ENCODE results near the gene NDST3. TPM values are rescaled to one million over a fixed set of nuclear protein-coding genes. Genes with fewer than 3 reads are reported as not detected.

Gene NDST3
- total RNA-seq, 3 donors from 2014 or later, result 0.29 TPM; not detected in 2

DNA sequence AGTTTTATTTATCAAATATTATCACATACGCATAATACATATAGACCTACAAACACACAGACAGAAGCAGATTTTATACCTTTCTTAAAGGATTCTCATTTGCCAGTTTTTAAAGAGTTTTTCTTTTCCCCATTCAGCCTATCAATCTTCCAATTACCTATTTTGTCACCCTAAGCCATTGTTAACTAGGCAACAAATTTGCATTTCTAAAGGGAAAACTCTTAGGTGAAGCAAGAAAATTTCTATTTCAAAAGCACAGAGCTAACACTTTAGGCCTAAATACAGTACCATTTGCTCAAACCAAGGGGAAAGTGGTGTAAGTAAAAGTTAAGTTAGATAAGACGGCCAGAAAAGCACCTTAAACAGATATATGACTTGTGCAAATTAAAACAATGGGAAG is 156.6 kb downstream of the NDST3 start:
- Histone ChIP-seq H3K4me1 (no peaks in the 10 kb centered on the region), H3K4me3 (no peak overlapping the region), H3K36me3 (no peaks in the 10 kb centered on the region), H3K27ac (no peak overlapping the region), H3K27me3 (no peaks in the 10 kb centered on the region), H3K9me3 (peaks cover 0 to 8% of the 10 kb centered on the region in 2 donors)
- TF ChIP-seq, protein P1, sequence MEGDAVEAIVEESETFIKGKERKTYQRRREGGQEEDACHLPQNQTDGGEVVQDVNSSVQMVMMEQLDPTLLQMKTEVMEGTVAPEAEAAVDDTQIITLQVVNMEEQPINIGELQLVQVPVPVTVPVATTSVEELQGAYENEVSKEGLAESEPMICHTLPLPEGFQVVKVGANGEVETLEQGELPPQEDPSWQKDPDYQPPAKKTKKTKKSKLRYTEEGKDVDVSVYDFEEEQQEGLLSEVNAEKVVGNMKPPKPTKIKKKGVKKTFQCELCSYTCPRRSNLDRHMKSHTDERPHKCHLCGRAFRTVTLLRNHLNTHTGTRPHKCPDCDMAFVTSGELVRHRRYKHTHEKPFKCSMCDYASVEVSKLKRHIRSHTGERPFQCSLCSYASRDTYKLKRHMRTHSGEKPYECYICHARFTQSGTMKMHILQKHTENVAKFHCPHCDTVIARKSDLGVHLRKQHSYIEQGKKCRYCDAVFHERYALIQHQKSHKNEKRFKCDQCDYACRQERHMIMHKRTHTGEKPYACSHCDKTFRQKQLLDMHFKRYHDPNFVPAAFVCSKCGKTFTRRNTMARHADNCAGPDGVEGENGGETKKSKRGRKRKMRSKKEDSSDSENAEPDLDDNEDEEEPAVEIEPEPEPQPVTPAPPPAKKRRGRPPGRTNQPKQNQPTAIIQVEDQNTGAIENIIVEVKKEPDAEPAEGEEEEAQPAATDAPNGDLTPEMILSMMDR (IDR thresholded peaks at IDR 0.05), result no peak
- TF ChIP-seq POLR2AphosphoS5 (IDR thresholded peaks at IDR 0.05), result no peak
- no peak for TF ChIP-seq POLR2A (IDR thresholded peaks at IDR 0.05)
- DNase-seq (ENCODE audit: low spot score in 2 of 2), result no peak
- intact Hi-C loops (cut with DNase I; ENCODE audit: low total_unique reads), result no loop called here

DNA sequence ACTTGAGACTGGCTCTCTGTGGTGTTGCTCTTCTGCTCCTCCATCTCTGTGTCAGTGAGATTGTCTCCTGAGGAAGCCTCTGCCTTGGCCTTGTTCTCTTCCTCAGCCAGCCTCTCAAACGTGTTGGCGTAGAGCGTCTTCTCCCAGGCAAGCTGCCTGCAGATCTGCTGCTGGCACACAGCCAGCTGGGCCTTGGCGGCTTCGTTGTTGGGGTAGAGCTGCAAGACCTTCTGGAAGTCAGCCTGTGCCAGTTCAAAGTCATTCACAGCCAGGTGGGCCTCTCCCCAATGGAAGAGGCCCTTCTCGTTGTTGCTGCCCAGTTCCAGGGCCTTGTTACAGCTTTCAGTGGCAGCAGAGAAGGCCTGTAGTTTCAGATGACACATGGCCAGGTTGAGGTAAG is 159.1 kb downstream of the NDST3 start:
- no peaks in the 10 kb centered on the region for H3K27me3 ChIP-seq
- intact Hi-C loops (cut with DNase I; ENCODE audit: low total_unique reads), result no loop called here
- H3K4me3 ChIP-seq, result no peak overlapping the region
- TF ChIP-seq POLR2AphosphoS5 (IDR thresholded peaks at IDR 0.05), result no peak
- TF ChIP-seq, protein P1 (IDR thresholded peaks at IDR 0.05), result no peak
- TF ChIP-seq POLR2A (IDR thresholded peaks at IDR 0.05), result no peak
- H3K36me3 ChIP-seq, result no peaks in the 10 kb centered on the region
- no peaks in the 10 kb centered on the region for H3K4me1 ChIP-seq
- H3K9me3 ChIP-seq, result peaks cover 0 to 8% of the 10 kb centered on the region in 2 donors
- DNase-seq (ENCODE audit: low spot score in 2 of 2), result no peak
- no peak overlapping the region for H3K27ac ChIP-seq

DNA sequence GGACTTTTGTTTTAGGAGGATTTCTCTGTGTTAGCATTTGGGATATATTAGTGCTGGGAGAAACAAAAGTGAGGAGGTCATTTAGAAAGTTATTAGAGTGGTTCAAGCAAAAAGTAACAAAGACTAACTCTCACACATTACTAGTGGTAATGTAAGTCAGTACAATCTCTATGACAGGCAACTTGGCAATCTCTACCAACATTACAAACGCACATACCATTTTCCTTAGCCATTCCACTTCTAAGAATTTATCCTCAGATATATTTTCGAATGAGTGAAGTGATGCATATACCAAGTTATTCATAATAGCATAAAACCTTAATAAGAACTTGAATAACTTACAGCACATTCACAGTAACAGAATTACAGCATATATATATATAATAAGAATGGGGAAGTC is 172.3 kb downstream of the NDST3 start:
- Histone ChIP-seq H3K9me3 (peaks cover 0 to 19% of the 10 kb centered on the region in 2 donors), H3K27ac (no peak overlapping the region), H3K4me1 (no peaks in the 10 kb centered on the region), H3K4me3 (no peak overlapping the region), H3K27me3 (no peaks in the 10 kb centered on the region), H3K36me3 (no peaks in the 10 kb centered on the region)
- intact Hi-C loops (cut with DNase I; ENCODE audit: low total_unique reads), result no loop called here
- TF ChIP-seq, protein P1 (IDR thresholded peaks at IDR 0.05), result no peak
- TF ChIP-seq POLR2A (IDR thresholded peaks at IDR 0.05), result no peak
- no peak for TF ChIP-seq POLR2AphosphoS5 (IDR thresholded peaks at IDR 0.05)
- no peak for DNase-seq (ENCODE audit: low spot score in 2 of 2)

DNA sequence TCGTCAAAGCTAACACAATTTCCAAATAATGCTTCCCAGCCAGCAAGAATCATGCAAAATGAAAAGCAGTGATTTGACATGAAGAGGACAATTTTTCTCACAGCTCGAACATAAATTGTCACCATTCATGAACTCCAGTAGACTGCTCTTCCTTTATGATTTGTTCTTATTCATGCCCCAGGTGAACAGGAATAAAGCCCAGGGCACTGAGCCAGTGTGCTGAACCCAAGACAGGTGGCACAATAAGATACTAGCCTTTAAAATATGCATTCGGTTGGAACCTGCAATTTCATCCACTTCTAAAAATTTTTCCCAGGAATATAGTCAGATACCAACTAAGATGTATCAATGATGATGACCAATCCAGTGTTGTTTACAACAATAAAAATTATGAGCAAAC is 178.8 kb downstream of the NDST3 start:
- Histone ChIP-seq H3K36me3 (no peaks in the 10 kb centered on the region), H3K27me3 (no peaks in the 10 kb centered on the region), H3K27ac (no peak overlapping the region), H3K4me1 (no peaks in the 10 kb centered on the region), H3K9me3 (no peaks in the 10 kb centered on the region), H3K4me3 (no peak overlapping the region)
- TF ChIP-seq POLR2A (IDR thresholded peaks at IDR 0.05) (no peak), POLR2AphosphoS5 (IDR thresholded peaks at IDR 0.05) (no peak)
- TF ChIP-seq, protein P1 (IDR thresholded peaks at IDR 0.05), result no peak
- intact Hi-C loops (cut with DNase I; ENCODE audit: low total_unique reads), result no loop called here
- DNase-seq (ENCODE audit: low spot score in 2 of 2), result no peak

DNA sequence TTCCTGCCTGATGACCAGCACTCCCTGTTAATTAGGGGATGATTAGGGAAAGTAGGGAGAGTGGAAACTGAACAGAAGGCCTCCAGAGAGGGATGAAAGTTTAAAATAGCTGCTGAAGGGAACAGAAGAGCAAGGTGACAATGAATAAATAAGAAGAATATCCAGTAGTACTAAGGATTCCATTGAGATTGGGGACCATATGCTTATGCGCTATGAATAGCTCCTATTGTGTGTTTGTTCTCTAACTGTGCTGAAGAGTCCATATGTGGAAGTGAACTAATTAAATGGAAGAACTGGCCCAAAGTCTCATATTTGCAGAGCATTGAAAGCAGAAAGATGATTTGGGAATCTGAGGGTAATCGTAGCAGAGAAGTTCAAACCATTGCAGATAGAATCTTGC is 181.5 kb downstream of the NDST3 start:
- no peak overlapping the region for H3K27ac ChIP-seq
- H3K9me3 ChIP-seq, result no peaks in the 10 kb centered on the region
- H3K4me3 ChIP-seq, result no peak overlapping the region
- H3K27me3 ChIP-seq, result no peaks in the 10 kb centered on the region
- DNase-seq (ENCODE audit: low spot score in 2 of 2), result no peak
- intact Hi-C loops (cut with DNase I; ENCODE audit: low total_unique reads), result no loop called here
- no peaks in the 10 kb centered on the region for H3K4me1 ChIP-seq
- no peaks in the 10 kb centered on the region for H3K36me3 ChIP-seq
- TF ChIP-seq, protein P1 (IDR thresholded peaks at IDR 0.05), result no peak
- TF ChIP-seq POLR2AphosphoS5 (IDR thresholded peaks at IDR 0.05) (no peak), POLR2A (IDR thresholded peaks at IDR 0.05) (no peak)

Measured in breast epithelium (tissue), 4 donors.